D341Med (cell line): Measurements from ENCODE around the gene WNK4.
"Not testable (repeated sequence)": the region's sequence is repeated elsewhere in the genome, so short reads cannot be mapped to it uniquely, and the experiment has no call there.

Experiments
- DNase-seq: peaks from one replicate; pipeline ENCODE4 v3.0.0; 2012; ENCODE audit warnings: low spot score

WNK4 gene

DNA sequence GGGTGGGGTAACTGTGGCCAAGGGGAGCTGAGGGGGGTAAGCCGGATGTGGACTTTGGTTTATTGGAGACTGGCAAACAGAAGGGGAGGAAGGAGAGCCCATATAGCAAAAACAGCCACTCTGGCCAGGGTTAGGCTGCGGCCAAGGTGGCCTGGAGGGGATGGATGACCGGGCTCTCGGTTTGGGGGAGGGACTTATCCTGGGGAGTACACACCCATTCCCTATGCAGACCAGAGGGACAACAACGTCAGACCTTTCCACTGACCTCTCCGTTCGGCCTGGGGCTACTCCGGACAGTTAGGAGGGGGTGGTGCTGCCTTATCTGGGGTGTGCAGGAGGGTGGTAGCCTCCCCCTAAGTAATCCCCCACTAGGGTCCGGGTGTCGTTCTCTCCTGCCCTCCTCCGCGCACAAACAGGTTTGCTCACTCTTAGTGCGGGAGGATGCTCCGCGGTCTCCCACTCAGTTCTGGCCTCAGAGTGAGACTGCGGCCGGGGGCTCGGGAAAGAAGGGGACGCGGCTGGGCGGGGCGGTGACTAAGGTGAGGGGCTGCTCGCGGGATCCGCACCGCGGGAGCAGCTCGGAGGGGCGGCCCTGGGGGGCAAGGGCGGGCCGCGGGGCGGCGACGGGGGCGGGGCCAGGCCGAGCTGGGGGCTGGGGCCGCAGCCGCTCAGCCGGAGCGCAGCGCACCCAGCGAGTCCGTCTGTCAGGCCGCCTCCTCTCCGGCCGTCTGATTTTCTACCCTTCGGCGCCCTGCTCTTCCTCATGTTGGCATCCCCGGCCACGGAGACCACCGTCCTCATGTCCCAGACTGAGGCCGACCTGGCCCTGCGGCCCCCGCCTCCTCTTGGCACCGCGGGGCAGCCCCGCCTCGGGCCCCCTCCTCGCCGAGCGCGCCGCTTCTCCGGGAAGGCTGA, at the start of gene WNK4:
Gene WNK4 (plus strand): TSS at position 675 of the 915 bp plus-strand sequence. CDS start 89 bp downstream, at position 764.
- no peak for DNase-seq

DNA sequence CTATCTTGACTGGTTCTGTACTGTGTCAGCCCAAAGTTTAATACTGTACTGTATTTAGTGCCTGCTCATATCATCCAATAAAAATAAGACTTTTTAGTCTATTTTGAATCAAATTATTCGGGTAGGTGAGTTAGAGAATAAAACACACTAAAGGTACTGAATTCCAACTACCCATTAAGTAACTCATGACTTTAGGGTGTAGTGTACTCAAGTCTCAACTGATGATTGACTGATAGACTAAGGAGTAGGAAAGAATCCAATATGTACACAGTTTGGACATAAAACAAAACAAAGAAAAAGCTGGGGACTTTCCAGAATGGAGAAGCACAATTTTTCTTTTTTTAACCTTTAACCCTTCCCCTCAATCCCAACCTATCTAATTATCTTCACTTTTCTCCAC, 39.7 kb upstream of the WNK4 start:
- DNase-seq = no peak

DNA sequence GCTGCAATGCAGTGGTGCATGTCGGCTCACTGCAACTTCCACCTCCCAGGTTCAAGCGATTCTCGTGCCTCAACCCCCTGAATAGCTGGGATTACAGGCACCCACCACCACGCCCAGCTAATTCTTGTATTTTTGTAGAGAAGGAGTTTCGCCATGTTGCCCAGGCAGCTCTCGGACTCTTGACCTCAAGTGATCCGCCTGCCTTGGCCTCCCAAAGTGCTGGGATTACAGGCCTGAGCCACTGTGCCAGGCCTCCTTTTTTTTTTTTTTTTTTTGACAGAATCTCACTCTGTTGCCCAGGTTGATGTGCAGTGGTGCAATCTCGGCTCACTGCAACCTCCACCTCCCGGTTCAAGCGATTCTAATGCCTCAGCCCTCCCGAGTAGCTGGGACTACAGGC, 37.5 kb upstream of the WNK4 start:
- DNase-seq = not testable (repeated sequence)

GRCh38 chr17:42743595-42744282, 36.7 kb upstream of the WNK4 start:
- DNase-seq = no peak

DNA sequence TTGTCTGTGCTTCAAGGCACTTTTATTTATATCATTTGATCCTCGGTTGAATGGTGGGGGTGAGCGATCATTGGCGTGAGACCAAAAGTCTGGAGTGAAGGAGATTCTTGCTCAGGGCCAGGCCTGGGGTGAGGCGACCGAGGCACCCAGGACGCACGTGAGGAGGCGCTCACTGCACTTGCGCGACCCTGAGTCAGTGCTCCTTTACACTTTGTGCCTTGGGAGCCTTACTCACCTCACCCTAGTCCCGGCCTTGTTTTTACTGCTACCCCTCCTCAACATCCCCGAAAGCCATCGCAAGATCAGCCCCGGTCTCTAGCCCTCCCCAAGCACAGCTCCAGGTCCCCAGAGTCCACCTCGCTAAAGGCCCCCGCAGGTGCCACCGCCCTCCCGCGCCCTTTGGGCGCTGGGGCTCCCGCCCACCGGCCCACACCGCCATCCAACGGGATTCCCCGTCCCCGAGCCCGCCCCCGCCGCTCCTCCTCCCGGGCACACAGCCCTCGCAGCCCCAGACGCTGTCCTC, 36.1 kb upstream of the WNK4 start:
- DNase-seq = peak; percentile 95

GRCh38 chr17:42744806-42745617, 35.4 kb upstream of the WNK4 start, which contains the start of gene EZH1:
Gene EZH1 (minus strand): TSS chr17:42745040. CDS start chr17:42728941, 16,099 bp downstream.
- DNase-seq = peak; percentile 100

GRCh38 chr17:42748202-42748907, 32.1 kb upstream of the WNK4 start:
- DNase-seq = no peak

DNA sequence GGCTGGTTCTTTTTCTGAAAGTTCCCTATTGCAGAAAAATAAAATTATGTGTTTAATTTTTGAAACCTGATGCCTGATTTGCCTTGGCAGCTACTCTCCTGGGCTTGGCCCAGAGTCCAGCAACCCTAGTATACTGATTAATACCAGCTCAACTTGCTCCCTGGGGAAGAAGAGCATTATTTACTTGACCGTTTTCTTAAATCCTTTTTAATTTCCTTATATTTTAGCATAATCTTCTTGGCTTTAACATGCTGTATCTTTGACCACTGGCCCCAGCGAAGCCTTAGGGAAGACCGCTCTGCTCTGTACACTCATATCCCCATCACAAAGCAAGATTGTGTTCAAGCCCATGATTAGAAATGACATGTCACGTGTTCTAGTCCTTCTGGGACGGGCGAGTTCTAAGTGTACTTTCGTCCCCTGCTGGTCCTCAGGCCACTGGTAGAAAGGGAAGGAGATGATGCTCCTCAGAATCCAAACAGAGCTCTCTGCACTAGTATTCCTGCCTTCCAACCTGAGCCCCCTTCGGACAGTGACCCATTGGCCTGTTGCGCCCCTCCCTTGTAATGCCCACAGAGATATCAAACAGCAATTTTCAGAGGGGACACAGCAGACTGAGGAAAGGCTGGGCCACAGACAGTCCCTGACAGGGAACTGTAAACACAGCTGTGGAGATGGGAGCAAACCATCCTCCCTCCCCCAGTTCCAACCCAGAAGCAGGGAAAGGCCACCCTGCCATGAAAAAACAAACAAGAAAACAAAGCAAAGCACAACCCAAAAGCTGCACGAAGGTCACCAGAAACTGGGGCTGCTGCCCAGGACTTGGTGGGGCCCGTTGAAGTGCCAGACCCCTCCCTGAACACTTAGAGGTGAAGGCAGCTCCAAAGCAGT, 31.3 kb upstream of the WNK4 start:
- no peak for DNase-seq

- DNase-seq = no peak
Measured at GRCh38 chr17:42750739-42751344, 29.6 kb upstream of the WNK4 start.

- DNase-seq = no peak
Measured at GRCh38 chr17:42751628-42752027, 28.8 kb upstream of the WNK4 start.

GRCh38 chr17:42754782-42755181, 25.6 kb upstream of the WNK4 start:
- DNase-seq = no peak

- no peak for DNase-seq
Measured at GRCh38 chr17:42759982-42760651, 20.3 kb upstream of the WNK4 start.

GRCh38 chr17:42760652-42761581, 19.5 kb upstream of the WNK4 start, which contains the start of gene RAMP2:
Gene RAMP2 (plus strand): TSS chr17:42761227. CDS start chr17:42761262, 35 bp downstream.
- DNase-seq = peak; percentile 73

DNA sequence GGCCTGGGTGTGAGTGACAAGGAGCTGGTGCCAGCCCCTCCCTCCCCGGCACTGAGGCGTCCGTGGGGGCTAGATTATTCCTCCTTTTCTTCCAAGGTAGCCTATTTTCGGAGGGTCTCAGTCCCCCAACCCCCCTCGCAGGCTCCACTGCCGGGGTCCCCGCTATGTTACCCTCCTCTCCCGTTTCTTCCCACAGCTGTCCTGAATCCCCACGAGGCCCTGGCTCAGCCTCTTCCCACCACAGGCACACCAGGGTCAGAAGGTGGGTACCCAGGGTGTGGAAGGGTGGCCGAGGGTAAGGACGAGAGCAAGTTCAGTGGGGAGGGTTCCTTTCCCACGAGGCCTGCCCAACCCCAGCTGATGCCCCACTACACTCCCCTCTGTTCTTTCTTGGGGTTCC, 18.8 kb upstream of the WNK4 start:
- DNase-seq = no peak

GRCh38 chr17:42766124-42766523, 14.3 kb upstream of the WNK4 start:
- no peak for DNase-seq

DNA sequence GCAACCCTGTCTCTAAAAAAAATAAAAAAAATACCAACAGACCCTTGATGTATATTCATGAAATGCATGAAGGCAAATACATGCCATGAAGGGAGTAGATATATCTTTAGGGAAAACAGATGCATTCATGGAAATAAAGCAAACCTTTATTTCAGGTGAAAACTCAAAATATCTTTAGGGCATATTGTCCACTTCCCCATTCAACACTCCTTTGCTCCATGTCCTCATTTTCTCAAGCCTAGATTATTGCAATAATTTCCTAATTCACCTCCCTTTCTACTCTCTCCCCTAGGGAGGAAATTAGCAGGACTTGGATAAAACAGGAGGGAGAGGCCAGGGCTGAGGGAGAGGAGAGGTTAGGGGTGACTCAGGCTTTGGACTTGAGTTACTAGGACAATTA, 12.9 kb upstream of the WNK4 start:
- DNase-seq = no peak

- DNase-seq = not testable (repeated sequence)
Measured at GRCh38 chr17:42768006-42768405, 12.4 kb upstream of the WNK4 start.

DNA sequence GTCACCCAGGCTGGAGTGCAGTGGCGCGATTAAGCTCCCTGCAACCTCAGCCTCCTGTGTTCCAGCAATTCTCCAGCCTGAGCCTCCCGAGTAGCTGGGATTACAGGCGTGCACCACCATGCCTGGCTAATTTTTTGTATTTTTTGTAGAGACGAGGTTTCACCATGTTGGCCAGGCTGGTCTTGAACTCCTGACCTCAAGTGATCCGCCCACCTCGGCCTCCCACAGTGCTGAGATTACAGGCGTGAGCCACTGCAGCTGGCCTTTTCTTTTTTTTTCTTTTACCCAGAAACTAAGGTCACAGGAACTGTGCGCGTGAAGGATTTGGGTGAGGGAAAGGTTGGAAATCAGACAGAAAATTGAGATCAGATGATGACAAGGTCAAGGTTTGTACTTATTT, 10.4 kb upstream of the WNK4 start:
- DNase-seq = not testable (repeated sequence)
